HCT116 (cell line): ENCODE data around the gene PLA2G7. TPM values are rescaled to one million over a fixed set of nuclear protein-coding genes. Genes with fewer than 3 reads are reported as not detected.

Source experiments
- ATAC-seq: fragments of 200-7000 bp; cut with Tn5 transposase; 2 replicates; pipeline ENCODE4 v1.9.1; 2020; ENCODE audit warnings: mild to moderate bottlenecking, moderate library complexity
- BruUV-seq: library from RNA; stranded (reverse); fragments of 400-500 nt; replicated peaks from 2 replicates; lab custom pipeline; 2021; lab: Mats Ljungman, UMichigan
- CTCF ChIA-PET: fragments of 300-600 bp; sonication (Branson Sonifier 250); formaldehyde crosslinking; loops from one replicate; lab custom pipeline; 2021; ENCODE audit warnings: antibody characterized with exemption; lab: Charles Lee
- POLR2A ChIA-PET: fragments of 300-600, 350-600 bp; sonication (Branson Sonifier 250); formaldehyde crosslinking; loops from one replicate; lab custom pipeline; 2021; ENCODE audit warnings: antibody characterized with exemption; lab: Charles Lee
- RAD21 ChIA-PET, 2 experiments: fragments of 300-600 bp; sonication (Branson Sonifier 250); formaldehyde crosslinking; loops; one replicate each; lab custom pipeline; 2023; ENCODE audit warnings: low total read pairs in 2 of 2; ENCODE audit not compliant: uncharacterized antibody in 2 of 2, unreplicated experiment in 2 of 2, low non-redundant PET in 1 of 2; lab: Charles Lee
- DNase-seq: peaks from one replicate; pipeline ENCODE4 v3.0.0-alpha.2; 2010; ENCODE audit warnings: low read depth, low spot score
- H2AFZ ChIP-seq: fragments of 200-600 bp; shearing (Covaris generic), sonication (generic); 2 replicates; pipeline ENCODE4 v1.6.1; 2017; ENCODE audit warnings: low read depth, mixed run types, mixed read lengths, antibody characterized with exemption, low read length; ENCODE audit not compliant: poor library complexity, severe bottlenecking
- H3K27ac ChIP-seq: 2 replicates; pipeline ENCODE4 v1.5.1; 2012; ENCODE audit warnings: low read depth, low read length
- H3K27me3 ChIP-seq: fragments of 200-600 bp; sonication (generic); 2 replicates; pipeline ENCODE4 v1.6.1; 2016; ENCODE audit warnings: mixed run types, low read length, mixed read lengths; ENCODE audit not compliant: insufficient read depth
- H3K36me3 ChIP-seq, 2 experiments: fragments of 200-500 bp in 1 of 2; fragments of 200-600 bp in 1 of 2; sonication (Bioruptor generic) in 1 of 2; sonication (generic) in 1 of 2; 2 replicates each; pipeline versions ENCODE4 v1.5.1 to v1.6.1; 2014 to 2016; ENCODE audit warnings: low read length in 2 of 2, inconsistent platforms in 1 of 2, mixed read lengths in 1 of 2, mixed run types in 1 of 2; ENCODE audit not compliant: insufficient read depth in 2 of 2, control insufficient read depth in 1 of 2
- H3K4me1 ChIP-seq, 2 experiments: fragments of 200-600 bp in 1 of 2; sonication (generic) in 1 of 2; 2 replicates each; pipeline versions ENCODE4 v1.5.1 to v1.6.1; 2012 to 2017; ENCODE audit warnings: low read length in 2 of 2, inconsistent platforms in 1 of 2, mild to moderate bottlenecking in 1 of 2, mixed read lengths in 1 of 2, mixed run types in 1 of 2, moderate library complexity in 1 of 2; ENCODE audit not compliant: insufficient read depth in 2 of 2, control insufficient read depth in 1 of 2
- H3K4me2 ChIP-seq: fragments of 200-600 bp; sonication (generic); 2 replicates; pipeline ENCODE4 v1.6.1; 2017; ENCODE audit warnings: mixed run types, low read length, mixed read lengths
- H3K4me3 ChIP-seq, 2 experiments: fragments of 200-600 bp in 1 of 2; sonication (generic) in 1 of 2; replicated peaks in 1 of 2; 2 replicates each; pipeline ENCODE4 v1.5.1; 2011 to 2016; ENCODE audit warnings: low read length in 2 of 2, control low read depth in 1 of 2, low read depth in 1 of 2, mild to moderate bottlenecking in 1 of 2, mixed read lengths in 1 of 2, mixed run types in 1 of 2
- H3K79me2 ChIP-seq: fragments of 200-600 bp; sonication (generic); 2 replicates; pipeline ENCODE4 v1.6.1; 2017; ENCODE audit warnings: mild to moderate bottlenecking, mixed run types, low read length, moderate library complexity, mixed read lengths; ENCODE audit not compliant: insufficient read depth
- H3K9ac ChIP-seq: fragments of 200-600 bp; sonication (generic); 2 replicates; pipeline ENCODE4 v1.6.1; 2016; ENCODE audit warnings: low read length, mixed read lengths
- H3K9me2 ChIP-seq: fragments of 200-600 bp; sonication (generic), shearing (Covaris generic); 2 replicates; pipeline ENCODE4 v1.6.1; 2017; ENCODE audit warnings: mixed run types, mild to moderate bottlenecking, moderate library complexity; ENCODE audit not compliant: insufficient read depth
- H3K9me3 ChIP-seq, 2 experiments: fragments of 200-500 bp in 1 of 2; fragments of 200-600 bp in 1 of 2; sonication (Bioruptor generic) in 1 of 2; sonication (generic) in 1 of 2; 2 replicates each; pipeline ENCODE4 v1.6.1; 2014 to 2017; ENCODE audit warnings: low read length in 2 of 2, mixed read lengths in 2 of 2, inconsistent platforms in 1 of 2, low read depth in 1 of 2, mild to moderate bottlenecking in 1 of 2, mixed run types in 1 of 2, moderate library complexity in 1 of 2; ENCODE audit not compliant: control insufficient read depth in 1 of 2, insufficient read depth in 1 of 2
- H4K20me1 ChIP-seq: fragments of 200-600 bp; sonication (generic), shearing (Covaris generic); 2 replicates; pipeline ENCODE4 v1.6.1; 2017; ENCODE audit warnings: mixed run types, mild to moderate bottlenecking, moderate library complexity; ENCODE audit not compliant: insufficient read depth
- ATF3 ChIP-seq: IDR thresholded peaks from 2 replicates; pipeline ENCODE4 v1.6.1; 2012
- CBX3 ChIP-seq: IDR thresholded peaks from 2 replicates; pipeline ENCODE4 v1.6.1; 2012; ENCODE audit warnings: low read depth
- CEBPB ChIP-seq: IDR thresholded peaks from 2 replicates; pipeline ENCODE4 v1.6.1; 2012; ENCODE audit warnings: low read depth
- CTCF ChIP-seq, 3 experiments: fragments of 200-600 bp in 1 of 3; sonication (generic) in 1 of 3; IDR thresholded peaks in 2 of 3; conservative IDR thresholded peaks in 1 of 3; 2 replicates each; pipeline ENCODE4 v1.5.1; 2012 to 2017; ENCODE audit warnings: low read depth in 2 of 3, low read length in 2 of 3, antibody characterized with exemption in 1 of 3, borderline replicate concordance in 1 of 3, control low read depth in 1 of 3, mild to moderate bottlenecking in 1 of 3, mixed read lengths in 1 of 3, mixed run types in 1 of 3, moderate library complexity in 1 of 3; ENCODE audit not compliant: insufficient read depth in 1 of 3
- EGR1 ChIP-seq: IDR thresholded peaks from 2 replicates; pipeline ENCODE4 v1.6.1; 2012; ENCODE audit warnings: low read depth
- ELF1 ChIP-seq: IDR thresholded peaks from 2 replicates; pipeline ENCODE4 v1.6.1; 2012; ENCODE audit warnings: low read depth, borderline replicate concordance
- EZH2 ChIP-seq: fragments of 200-600 bp; sonication (generic); IDR thresholded peaks from 2 replicates; pipeline ENCODE4 v1.6.1; 2017; ENCODE audit warnings: antibody characterized with exemption, mixed run types
- EZH2phosphoT487 ChIP-seq: fragments of 200-600 bp; IDR thresholded peaks from 2 replicates; pipeline ENCODE4 v1.6.1; 2018; ENCODE audit warnings: antibody characterized with exemption, borderline replicate concordance
- FOSL1 ChIP-seq: IDR thresholded peaks from 2 replicates; pipeline ENCODE4 v1.6.1; 2012; ENCODE audit warnings: low read depth
- POLR2A ChIP-seq: IDR thresholded peaks from 2 replicates; pipeline ENCODE4 v1.7.0; 2011; ENCODE audit warnings: borderline replicate concordance; ENCODE audit not compliant: insufficient read depth, insufficient read length; ENCODE audit errors: extremely low read depth
- POLR2AphosphoS5 ChIP-seq: IDR thresholded peaks from 2 replicates; pipeline ENCODE4 v1.6.1; 2011; ENCODE audit warnings: mild to moderate bottlenecking, low read depth, low read length, moderate library complexity
- REST ChIP-seq: IDR thresholded peaks from 2 replicates; pipeline ENCODE4 v1.6.1; 2012; ENCODE audit warnings: low read depth
- SIN3A ChIP-seq: IDR thresholded peaks from 2 replicates; pipeline ENCODE4 v1.6.1; 2012; ENCODE audit warnings: low read depth
- SP1 ChIP-seq: IDR thresholded peaks from 2 replicates; pipeline ENCODE4 v1.6.1; 2012; ENCODE audit warnings: low read depth
- SRF ChIP-seq: IDR thresholded peaks from 2 replicates; pipeline ENCODE4 v1.6.1; 2012; ENCODE audit warnings: low read depth
- TCF7L2 ChIP-seq: IDR thresholded peaks from 2 replicates; pipeline ENCODE4 v1.7.0; 2011; ENCODE audit warnings: borderline replicate concordance, inconsistent platforms; ENCODE audit not compliant: insufficient read depth, insufficient read length; ENCODE audit errors: extremely low read depth
- YY1 ChIP-seq: IDR thresholded peaks from 2 replicates; pipeline ENCODE4 v1.6.1; 2011; ENCODE audit warnings: low read length, low read depth, moderate library complexity, mild to moderate bottlenecking; ENCODE audit not compliant: insufficient replicate concordance; ENCODE audit errors: extremely low read depth
- ZBTB33 ChIP-seq: IDR thresholded peaks from 2 replicates; pipeline ENCODE4 v1.6.1; 2011; ENCODE audit warnings: mild to moderate bottlenecking, low read length, moderate library complexity; ENCODE audit not compliant: insufficient replicate concordance; ENCODE audit errors: extremely low read depth
- ZFX ChIP-seq: fragments of 450-650 bp; IDR thresholded peaks from 2 replicates; pipeline ENCODE4 v1.6.1; 2017
- ZNF274 ChIP-seq: fragments of 200-500 bp; sonication (Bioruptor generic); IDR thresholded peaks from 2 replicates; pipeline ENCODE4 v1.6.1; 2014; ENCODE audit warnings: mild to moderate bottlenecking, low read depth, low read length, inconsistent platforms
- intact Hi-C: fragments of 100-400 bp; cut with micrococcal nuclease; formaldehyde crosslinking; loops from 2 replicates; pipeline ENCODE4 v1.10.0; 2022
- total RNA-seq: library from RNA; stranded (reverse); gene quantifications from one replicate; pipeline ENCODE4 v1.2.1, GENCODE V29; 2021; ENCODE audit not compliant: unreplicated experiment

The PLA2G7 gene
- total RNA-seq, 1 experiment from 2014 or later, result 2.8 TPM

- Histone ChIP-seq H3K79me2 (no peaks in the 10 kb centered on the region), H3K4me3 (no peak overlapping the region), H3K4me2 (no peak overlapping the region), H3K36me3 (no peaks in the 10 kb centered on the region), H3K4me1 (no peaks in the 10 kb centered on the region), H3K9me3 (no peaks in the 10 kb centered on the region), H3K27ac (no peak overlapping the region), H4K20me1 (no peaks in the 10 kb centered on the region), H3K9ac (no peak overlapping the region), H3K9me2 (no peaks in the 10 kb centered on the region), H3K27me3 (no peaks in the 10 kb centered on the region), H2AFZ (no peak overlapping the region)
- ChIA-PET RAD21 (no interaction called here), POLR2A (no interaction called here), CTCF (no interaction called here)
- DNase-seq (no peak), ATAC-seq (no peak)
- intact Hi-C loops, result no loop called here
- TF ChIP-seq ELF1 (no peak), SIN3A (no peak), POLR2AphosphoS5 (no peak), FOSL1 (no peak), YY1 (no peak), TCF7L2 (no peak), ZFX (no peak), EZH2phosphoT487 (no peak), ZNF274 (no peak), ZBTB33 (no peak), CBX3 (no peak), REST (no peak), EGR1 (no peak), POLR2A (no peak), SP1 (no peak), EZH2 (no peak), CEBPB (no peak), ATF3 (no peak), CTCF (IDR thresholded peaks at IDR 0.05 in 2 of 3, conservative IDR thresholded peaks at IDR 0.05 in 1 of 3; ENCODE audit: borderline replicate concordance in 1 of 3, insufficient read depth in 1 of 3, low read depth in 2 of 3, low read length in 2 of 3) (no peak), SRF (no peak)
- no TSS peak for BruUV-seq
These were observed 29.8 kb upstream of the PLA2G7 start for GRCh38 chr6:46764961-46765360.
